GM23248 (cell line): ENCODE data around the gene HIPK2. TPM values are rescaled to one million over a fixed set of nuclear protein-coding genes. Genes with fewer than 3 reads are reported as not detected.

Source experiments
- DNase-seq: peaks from one replicate; pipeline ENCODE4 v3.0.0-alpha.2; 2015
- H2AFZ ChIP-seq: fragments of 200-600 bp; sonication (generic); 2 replicates; pipeline ENCODE4 v1.6.1; 2016; ENCODE audit warnings: antibody characterized with exemption
- H3F3A ChIP-seq: fragments of 200-600 bp; sonication (generic); 2 replicates; pipeline ENCODE4 v1.6.1; 2016; ENCODE audit warnings: mild to moderate bottlenecking, antibody characterized with exemption, mixed run types; ENCODE audit not compliant: insufficient read depth
- H3K27ac ChIP-seq: fragments of 200-600 bp; sonication (generic); 2 replicates; pipeline ENCODE4 v1.5.1; 2016; ENCODE audit warnings: mild to moderate bottlenecking
- H3K27me3 ChIP-seq: fragments of 200-600 bp; sonication (generic); replicated peaks from 2 replicates; pipeline ENCODE4 v1.6.1; 2016; ENCODE audit warnings: mild to moderate bottlenecking; ENCODE audit not compliant: insufficient read depth
- H3K36me3 ChIP-seq: fragments of 200-600 bp; sonication (generic); 2 replicates; pipeline ENCODE4 v1.6.1; 2016; ENCODE audit warnings: low read depth, mild to moderate bottlenecking
- H3K4me1 ChIP-seq: fragments of 200-600 bp; sonication (generic); 2 replicates; pipeline ENCODE4 v1.6.1; 2016; ENCODE audit warnings: mild to moderate bottlenecking; ENCODE audit not compliant: insufficient read depth
- H3K4me2 ChIP-seq: fragments of 200-600 bp; sonication (generic); one replicate; pipeline ENCODE4 v1.6.1; 2016; ENCODE audit warnings: mild to moderate bottlenecking; ENCODE audit not compliant: unreplicated experiment
- H3K4me3 ChIP-seq: fragments of 200-600 bp; sonication (generic); 2 replicates; pipeline ENCODE4 v1.5.1; 2016; ENCODE audit warnings: mild to moderate bottlenecking
- H3K79me2 ChIP-seq: fragments of 200-600 bp; sonication (generic); 2 replicates; pipeline ENCODE4 v1.6.1; 2016; ENCODE audit warnings: mild to moderate bottlenecking; ENCODE audit not compliant: insufficient read depth
- H3K9ac ChIP-seq: fragments of 200-600 bp; sonication (generic); 2 replicates; pipeline ENCODE4 v1.6.1; 2016; ENCODE audit warnings: mild to moderate bottlenecking
- H3K9me2 ChIP-seq: fragments of 200-600 bp; sonication (generic); 2 replicates; pipeline ENCODE4 v1.6.1; 2016; ENCODE audit warnings: mixed run types, mild to moderate bottlenecking, moderate library complexity; ENCODE audit not compliant: insufficient read depth
- H3K9me3 ChIP-seq: fragments of 200-600 bp; sonication (generic); one replicate; pipeline ENCODE4 v1.6.1; 2017; ENCODE audit warnings: low read depth
- H4K20me1 ChIP-seq: fragments of 200-600 bp; sonication (generic); 2 replicates; pipeline ENCODE4 v1.6.0; 2016; ENCODE audit not compliant: insufficient read depth
- EZH2 ChIP-seq: fragments of 200-600 bp; sonication (generic); IDR thresholded peaks from 2 replicates; pipeline ENCODE4 v1.6.1; 2018; ENCODE audit warnings: antibody characterized with exemption, mild to moderate bottlenecking; ENCODE audit not compliant: insufficient read depth, poor library complexity, severe bottlenecking
- EZH2phosphoT487 ChIP-seq: fragments of 200-600 bp; sonication (generic); IDR thresholded peaks from 2 replicates; pipeline ENCODE4 v1.6.1; 2018; ENCODE audit warnings: antibody characterized with exemption, moderate library complexity, mild to moderate bottlenecking, low read depth; ENCODE audit not compliant: insufficient read depth
- WGBS, 2 experiments: methylation state at CpG; one replicate each; pipeline ENCODE4 v1.1.6; 2015 to 2017; ENCODE audit warnings: low lambda C conversion rate in 2 of 2, low coverage in 1 of 2; ENCODE audit errors: missing lambda C conversion rate in 2 of 2; 5-methylcytosine and 5-hydroxymethylcytosine counted together
- in situ Hi-C: fragments of 300-500 bp; cut with MboI; formaldehyde crosslinking; loops from 2 replicates; pipeline ENCODE4 v1.15.0; 2020
- polyA plus RNA-seq: library from polyadenylated mRNA; unstranded; fragments of >200 nt; fragmentation: Nextera tagmentation; extraction: Ambion mirVana; gene quantifications from 2 replicates; pipeline ENCODE4 v1.2.1, GENCODE V29; 2016
- total RNA-seq: library from RNA; depleted of rRNA; stranded (reverse); fragments of >200 nt; shearing (Covaris generic); gene quantifications from 2 replicates; pipeline ENCODE4 v1.2.3, GENCODE V29; 2014

HIPK2 gene
- total and polyA plus RNA-seq, 2 experiments from 2014 or later: 4.7 to 7.9 TPM

GRCh38 chr7:139650429-139651100 lies 127.2 kb downstream of the HIPK2 start:
- WGBS, 2 experiments: 92 to 95% methylated on average over 12 of the region's 12 CpGs
- H3K4me1 ChIP-seq: no peaks in the 10 kb centered on the region
- H3K4me3 ChIP-seq: no peak overlapping the region
- no peaks in the 10 kb centered on the region for H3F3A ChIP-seq
- no peak overlapping the region for H3K27ac ChIP-seq
- H2AFZ ChIP-seq: no peak overlapping the region
- H4K20me1 ChIP-seq: no peaks in the 10 kb centered on the region
- no peaks in the 10 kb centered on the region for H3K9me2 ChIP-seq
- peaks cover 55% of the 10 kb centered on the region for H3K79me2 ChIP-seq
- no peak overlapping the region for H3K9ac ChIP-seq
- no peaks in the 10 kb centered on the region for H3K36me3 ChIP-seq
- no peaks in the 10 kb centered on the region for H3K27me3 ChIP-seq
- in situ Hi-C loops: no loop called here
- no peaks in the 10 kb centered on the region for H3K9me3 ChIP-seq
- DNase-seq: no peak
- TF ChIP-seq EZH2phosphoT487 (no peak), EZH2 (no peak)
- no peak overlapping the region for H3K4me2 ChIP-seq

- H3F3A ChIP-seq: no peaks in the 10 kb centered on the region
- no peaks in the 10 kb centered on the region for H3K36me3 ChIP-seq
- H4K20me1 ChIP-seq: no peaks in the 10 kb centered on the region
- H3K9me3 ChIP-seq: no peaks in the 10 kb centered on the region
- no peak overlapping the region for H2AFZ ChIP-seq
- TF ChIP-seq EZH2phosphoT487: no peak
- TF ChIP-seq EZH2: no peak
- DNase-seq: no peak
- 93 to 94% methylated on average over 14 of the region's 14 CpGs for WGBS, 2 experiments
- H3K4me2 ChIP-seq: no peak overlapping the region
- H3K9ac ChIP-seq: no peak overlapping the region
- peaks cover 53% of the 10 kb centered on the region for H3K79me2 ChIP-seq
- H3K4me3 ChIP-seq: no peak overlapping the region
- in situ Hi-C loops: loop anchor here (5.0 to 25.0 kb wide), 3 partner anchors 126 to 688 kb away; partner anchors contain the start of gene HIPK2
- H3K27me3 ChIP-seq: no peaks in the 10 kb centered on the region
- H3K4me1 ChIP-seq: no peaks in the 10 kb centered on the region
- no peak overlapping the region for H3K27ac ChIP-seq
- no peaks in the 10 kb centered on the region for H3K9me2 ChIP-seq
Measured at GRCh38 chr7:139648941-139649425, 128.8 kb downstream of the HIPK2 start.

- Histone ChIP-seq H3K9me2 (no peaks in the 10 kb centered on the region), H3K79me2 (peaks cover 53% of the 10 kb centered on the region), H4K20me1 (no peaks in the 10 kb centered on the region), H3K4me3 (no peak overlapping the region), H3K9ac (no peak overlapping the region), H3K4me1 (no peaks in the 10 kb centered on the region), H2AFZ (no peak overlapping the region), H3K27me3 (no peaks in the 10 kb centered on the region), H3K4me2 (no peak overlapping the region), H3K36me3 (no peaks in the 10 kb centered on the region), H3K27ac (no peak overlapping the region), H3K9me3 (no peaks in the 10 kb centered on the region), H3F3A (no peaks in the 10 kb centered on the region)
- no peak for DNase-seq
- in situ Hi-C loops: loop anchor here (5.0 to 25.0 kb wide), 3 partner anchors 126 to 689 kb away; partner anchors contain the start of gene HIPK2
- 83% methylated on average over 20 of the region's 20 CpGs for WGBS, 2 experiments
- TF ChIP-seq EZH2 (no peak), EZH2phosphoT487 (no peak)
Measured at GRCh38 chr7:139648391-139648861, 129.4 kb downstream of the HIPK2 start.

- in situ Hi-C loops: loop anchor here (5.0 to 25.0 kb wide), 3 partner anchors 127 to 689 kb away; partner anchors contain the start of gene HIPK2
- Histone ChIP-seq H2AFZ (no peak overlapping the region), H3K79me2 (peaks cover 54% of the 10 kb centered on the region), H3K36me3 (no peaks in the 10 kb centered on the region), H3K9me2 (no peaks in the 10 kb centered on the region), H3K27ac (no peak overlapping the region), H3K4me2 (no peak overlapping the region), H3K27me3 (no peaks in the 10 kb centered on the region), H3K4me3 (no peak overlapping the region), H4K20me1 (no peaks in the 10 kb centered on the region), H3K4me1 (no peaks in the 10 kb centered on the region), H3F3A (no peaks in the 10 kb centered on the region), H3K9me3 (no peaks in the 10 kb centered on the region), H3K9ac (no peak overlapping the region)
- TF ChIP-seq EZH2phosphoT487 (no peak), EZH2 (no peak)
- WGBS, 2 experiments: 94 to 98% methylated on average over 2 of the region's 2 CpGs
- peak; percentile 14 for DNase-seq
Measured at GRCh38 chr7:139647814-139648390, 129.9 kb downstream of the HIPK2 start.
